HG03103 (cell line): ENCODE measurements around the gene C1QTNF6.

Source experiments
- ATAC-seq: cut with Tn5 transposase; IDR thresholded peaks from one replicate; pipeline ENCODE4 v1.9.1; 2021; ENCODE audit warnings: low read depth; ENCODE audit not compliant: unreplicated experiment

The C1QTNF6 gene

GRCh38 chr22:37224757-37225420 lies 36.8 kb upstream of the C1QTNF6 start:
- ATAC-seq = no peak

- ATAC-seq = no peak
Measured at GRCh38 chr22:37223965-37224551, 36.0 kb upstream of the C1QTNF6 start.

- ATAC-seq = no peak
Measured at GRCh38 chr22:37222440-37222971, 34.5 kb upstream of the C1QTNF6 start.

- no peak for ATAC-seq
Measured at GRCh38 chr22:37221424-37222333, 33.6 kb upstream of the C1QTNF6 start.

- no peak for ATAC-seq
Measured at GRCh38 chr22:37220543-37220981, 32.5 kb upstream of the C1QTNF6 start.

GRCh38 chr22:37219533-37219932 lies 31.5 kb upstream of the C1QTNF6 start:
- ATAC-seq = no peak

GRCh38 chr22:37218771-37219411 lies 30.8 kb upstream of the C1QTNF6 start:
- ATAC-seq = peak; percentile 56

GRCh38 chr22:37218399-37218770 lies 30.3 kb upstream of the C1QTNF6 start:
- no peak for ATAC-seq

- no peak for ATAC-seq
Measured at GRCh38 chr22:37215890-37216289, 27.8 kb upstream of the C1QTNF6 start.

GRCh38 chr22:37214731-37215030 lies 26.6 kb upstream of the C1QTNF6 start:
- ATAC-seq = no peak

GRCh38 chr22:37213941-37214730 lies 26.1 kb upstream of the C1QTNF6 start:
- no peak for ATAC-seq

- ATAC-seq = no peak
Measured at GRCh38 chr22:37213218-37213855, 25.3 kb upstream of the C1QTNF6 start.

- ATAC-seq = no peak
Measured at GRCh38 chr22:37212174-37212906, 24.3 kb upstream of the C1QTNF6 start, which contains the start of gene SSTR3. Gene SSTR3 (minus strand): TSS chr22:37212477. CDS start chr22:37207803, 4,674 bp downstream.

GRCh38 chr22:37211866-37212173 lies 23.8 kb upstream of the C1QTNF6 start:
- ATAC-seq = no peak

- no peak for ATAC-seq
Measured at GRCh38 chr22:37211075-37211865, 23.2 kb upstream of the C1QTNF6 start.

GRCh38 chr22:37210041-37210803 lies 22.2 kb upstream of the C1QTNF6 start:
- ATAC-seq = no peak

- ATAC-seq = no peak
Measured at GRCh38 chr22:37209140-37209845, 21.2 kb upstream of the C1QTNF6 start.
